Fibroblast of lung (primary cell): ENCODE data around the gene GBX2.

Source experiments
- EZH2 ChIP-seq: IDR thresholded peaks from 2 replicates; pipeline ENCODE4 v1.5.1; 2012; ENCODE audit warnings: low read length, control low read depth, mild to moderate bottlenecking; ENCODE audit errors: missing control alignments
- TF ChIP-seq, protein P1 (sequence below), 2 donors: IDR thresholded peaks in 1 of 2; conservative IDR thresholded peaks in 1 of 2; 1 replicate in 1 of 2; 2 replicates in 1 of 2; pipeline ENCODE4 v1.5.1; 2011 to 2012; ENCODE audit warnings: low read length in 2 of 2, control low read depth in 1 of 2, inconsistent platforms in 1 of 2, low read depth in 1 of 2, mild to moderate bottlenecking in 1 of 2

GRCh38 chr2:236180831-236181453 is 12.8 kb upstream of the GBX2 start:
- no peak for TF ChIP-seq EZH2
- TF ChIP-seq, protein P1, sequence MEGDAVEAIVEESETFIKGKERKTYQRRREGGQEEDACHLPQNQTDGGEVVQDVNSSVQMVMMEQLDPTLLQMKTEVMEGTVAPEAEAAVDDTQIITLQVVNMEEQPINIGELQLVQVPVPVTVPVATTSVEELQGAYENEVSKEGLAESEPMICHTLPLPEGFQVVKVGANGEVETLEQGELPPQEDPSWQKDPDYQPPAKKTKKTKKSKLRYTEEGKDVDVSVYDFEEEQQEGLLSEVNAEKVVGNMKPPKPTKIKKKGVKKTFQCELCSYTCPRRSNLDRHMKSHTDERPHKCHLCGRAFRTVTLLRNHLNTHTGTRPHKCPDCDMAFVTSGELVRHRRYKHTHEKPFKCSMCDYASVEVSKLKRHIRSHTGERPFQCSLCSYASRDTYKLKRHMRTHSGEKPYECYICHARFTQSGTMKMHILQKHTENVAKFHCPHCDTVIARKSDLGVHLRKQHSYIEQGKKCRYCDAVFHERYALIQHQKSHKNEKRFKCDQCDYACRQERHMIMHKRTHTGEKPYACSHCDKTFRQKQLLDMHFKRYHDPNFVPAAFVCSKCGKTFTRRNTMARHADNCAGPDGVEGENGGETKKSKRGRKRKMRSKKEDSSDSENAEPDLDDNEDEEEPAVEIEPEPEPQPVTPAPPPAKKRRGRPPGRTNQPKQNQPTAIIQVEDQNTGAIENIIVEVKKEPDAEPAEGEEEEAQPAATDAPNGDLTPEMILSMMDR (conservative IDR thresholded peaks at IDR 0.05 in 1 of 2, IDR thresholded peaks at IDR 0.05 in 1 of 2; ENCODE audit: low read depth in 1 of 2, low read length in 2 of 2), result peak; percentile 69
